ENCODE results near the gene CDH13. TPM values are rescaled to one million over a fixed set of nuclear protein-coding genes. Genes with fewer than 3 reads are reported as not detected.

CDH13 gene
- total RNA-seq, 4 donors from 2014 or later, result 3.4 to 14.8 (median 6.5) TPM

DNA sequence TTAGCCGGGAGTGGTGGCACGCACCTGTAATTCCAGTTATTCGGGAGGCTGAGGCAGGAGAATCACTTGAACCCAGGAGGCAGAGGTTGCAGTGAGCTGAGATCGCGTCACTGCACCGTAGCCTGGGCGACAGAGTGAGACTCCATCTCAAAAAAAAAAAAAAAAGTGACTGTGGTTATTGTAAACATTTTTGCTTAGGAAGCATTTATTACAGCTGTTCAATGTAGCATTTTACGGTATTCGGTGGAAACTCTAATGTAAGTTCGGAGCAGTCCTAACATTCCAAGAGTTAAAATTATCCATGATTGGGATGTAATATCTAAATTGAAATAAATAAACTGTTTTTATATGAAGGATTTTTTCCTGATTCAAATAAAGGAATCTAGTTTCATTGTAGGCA, 926.2 kb downstream of the CDH13 start:
- WGBS, 2 donors, result 78 to 88% methylated on average over 10 of the region's 10 CpGs
- Histone ChIP-seq H3K4me1 (no peaks in the 10 kb centered on the region), H3K4me3 (replicated peaks in 1 of 3) (no peak overlapping the region), H3K27me3 (no peaks in the 10 kb centered on the region), H3K9me3 (no peaks in the 10 kb centered on the region), H3K27ac (no peak overlapping the region), H3K36me3 (no peaks in the 10 kb centered on the region)
- DNase-seq, result no peak
- intact Hi-C loops (cut with DNase I), result no loop called here
- TF ChIP-seq, protein P1, sequence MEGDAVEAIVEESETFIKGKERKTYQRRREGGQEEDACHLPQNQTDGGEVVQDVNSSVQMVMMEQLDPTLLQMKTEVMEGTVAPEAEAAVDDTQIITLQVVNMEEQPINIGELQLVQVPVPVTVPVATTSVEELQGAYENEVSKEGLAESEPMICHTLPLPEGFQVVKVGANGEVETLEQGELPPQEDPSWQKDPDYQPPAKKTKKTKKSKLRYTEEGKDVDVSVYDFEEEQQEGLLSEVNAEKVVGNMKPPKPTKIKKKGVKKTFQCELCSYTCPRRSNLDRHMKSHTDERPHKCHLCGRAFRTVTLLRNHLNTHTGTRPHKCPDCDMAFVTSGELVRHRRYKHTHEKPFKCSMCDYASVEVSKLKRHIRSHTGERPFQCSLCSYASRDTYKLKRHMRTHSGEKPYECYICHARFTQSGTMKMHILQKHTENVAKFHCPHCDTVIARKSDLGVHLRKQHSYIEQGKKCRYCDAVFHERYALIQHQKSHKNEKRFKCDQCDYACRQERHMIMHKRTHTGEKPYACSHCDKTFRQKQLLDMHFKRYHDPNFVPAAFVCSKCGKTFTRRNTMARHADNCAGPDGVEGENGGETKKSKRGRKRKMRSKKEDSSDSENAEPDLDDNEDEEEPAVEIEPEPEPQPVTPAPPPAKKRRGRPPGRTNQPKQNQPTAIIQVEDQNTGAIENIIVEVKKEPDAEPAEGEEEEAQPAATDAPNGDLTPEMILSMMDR (IDR thresholded peaks at IDR 0.05), result no peak
- TF ChIP-seq POLR2A (IDR thresholded peaks at IDR 0.05), result no peak

DNA sequence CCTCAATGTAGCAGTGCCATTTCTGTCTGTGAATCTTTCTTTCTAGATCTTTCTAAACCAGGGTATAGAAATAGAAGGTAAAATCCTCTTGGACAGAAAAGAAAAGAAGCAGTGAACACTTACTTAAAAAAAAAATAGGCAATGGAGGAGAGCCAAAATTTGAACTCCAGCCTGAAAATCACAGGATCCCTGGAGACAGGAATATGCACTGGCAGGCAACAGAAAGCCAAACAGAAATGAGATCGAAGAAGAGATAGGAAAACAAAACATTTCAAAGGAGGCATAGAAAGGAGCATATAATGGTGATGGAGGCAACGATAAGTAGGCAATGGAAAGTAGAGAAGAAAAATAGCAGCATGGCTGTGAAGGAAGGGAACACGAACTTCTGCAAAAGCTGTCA, 927.3 kb downstream of the CDH13 start:
- Histone ChIP-seq H3K27ac (no peak overlapping the region), H3K27me3 (no peaks in the 10 kb centered on the region), H3K4me1 (no peaks in the 10 kb centered on the region), H3K36me3 (no peaks in the 10 kb centered on the region), H3K9me3 (no peaks in the 10 kb centered on the region), H3K4me3 (replicated peaks in 1 of 3) (no peak overlapping the region)
- TF ChIP-seq POLR2A (IDR thresholded peaks at IDR 0.05), result no peak
- TF ChIP-seq, protein P1 (IDR thresholded peaks at IDR 0.05), result no peak
- intact Hi-C loops (cut with DNase I), result no loop called here
- DNase-seq, result no peak
- 61 to 80% methylated on average over 3 of the region's 3 CpGs for WGBS, 2 donors

DNA sequence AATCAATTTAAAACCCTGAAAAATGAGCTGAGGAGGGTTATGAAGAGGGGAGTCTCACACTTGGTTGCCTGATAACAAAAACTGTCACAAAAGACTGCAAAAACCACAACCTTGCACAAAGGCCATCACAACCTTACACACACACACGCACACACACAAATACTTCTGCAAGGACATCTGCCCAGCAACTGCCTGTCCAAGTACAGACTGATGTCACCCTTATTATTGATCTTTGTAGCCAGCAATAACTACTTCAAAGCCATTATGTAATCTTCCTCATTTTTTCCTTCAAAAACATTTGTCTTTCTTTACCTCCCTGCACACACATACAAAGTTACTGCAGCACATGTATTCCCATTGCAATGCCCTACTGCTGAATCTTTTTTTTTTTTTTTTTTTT, 927.8 kb downstream of the CDH13 start:
- Histone ChIP-seq H3K9me3 (no peaks in the 10 kb centered on the region), H3K36me3 (no peaks in the 10 kb centered on the region), H3K27ac (no peak overlapping the region), H3K27me3 (no peaks in the 10 kb centered on the region), H3K4me3 (replicated peaks in 1 of 3) (no peak overlapping the region), H3K4me1 (no peaks in the 10 kb centered on the region)
- DNase-seq, result no peak
- no peak for TF ChIP-seq POLR2A (IDR thresholded peaks at IDR 0.05)
- TF ChIP-seq, protein P1 (IDR thresholded peaks at IDR 0.05), result no peak
- intact Hi-C loops (cut with DNase I), result no loop called here
- WGBS, 2 donors, result 94 to 97% methylated on average over 1 of the region's 1 CpG

DNA sequence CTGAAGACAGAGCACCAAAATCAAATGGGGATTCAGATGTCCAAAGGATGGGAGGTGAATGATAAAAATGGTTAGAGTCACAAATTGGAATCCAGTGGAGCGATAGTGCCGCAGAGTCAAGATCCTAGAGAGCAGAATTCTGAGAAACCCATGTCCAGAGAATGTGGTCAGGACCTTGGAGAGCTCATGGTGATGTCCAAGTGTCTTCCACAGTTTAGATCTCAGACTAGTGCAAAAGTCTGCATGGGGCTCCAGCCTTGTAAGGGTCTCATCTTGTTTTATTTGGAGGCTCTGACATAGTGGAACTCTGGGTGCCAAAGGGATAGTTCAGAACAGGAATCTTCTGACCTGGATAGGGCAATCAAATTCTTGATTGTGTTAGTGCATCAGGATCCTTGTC, 935.1 kb downstream of the CDH13 start:
- H3K9me3 ChIP-seq, result no peaks in the 10 kb centered on the region
- no peak for TF ChIP-seq POLR2A (IDR thresholded peaks at IDR 0.05)
- TF ChIP-seq, protein P1 (IDR thresholded peaks at IDR 0.05), result no peak
- no peaks in the 10 kb centered on the region for H3K4me1 ChIP-seq
- WGBS, 2 donors, result 77 to 80% methylated on average over 2 of the region's 2 CpGs
- DNase-seq, result peak in 1 of 2 donors; percentile 6
- no peaks in the 10 kb centered on the region for H3K27me3 ChIP-seq
- intact Hi-C loops (cut with DNase I), result no loop called here
- no peak overlapping the region for H3K27ac ChIP-seq
- no peaks in the 10 kb centered on the region for H3K36me3 ChIP-seq
- no peak overlapping the region for H3K4me3 ChIP-seq (replicated peaks in 1 of 3)

DNA sequence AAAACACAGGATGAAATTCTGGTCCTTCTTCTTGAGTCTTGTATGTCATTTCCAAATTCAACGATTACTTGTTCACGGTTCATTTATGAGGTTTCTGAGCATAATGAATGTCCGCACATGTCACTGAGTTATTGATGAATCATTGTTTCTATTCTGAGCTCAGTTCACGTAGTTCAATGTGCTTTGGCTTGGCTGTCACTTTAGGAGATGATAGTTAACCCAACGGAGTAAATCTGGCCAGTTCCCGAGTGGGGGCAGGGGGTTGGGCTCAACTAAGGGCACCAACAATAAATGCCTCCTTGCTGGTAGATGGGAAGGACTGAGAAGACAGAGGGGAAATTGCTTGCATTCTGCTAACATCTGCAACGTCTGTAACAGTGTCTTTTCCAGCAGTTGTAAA, 941.6 kb downstream of the CDH13 start:
- H3K4me1 ChIP-seq, result no peaks in the 10 kb centered on the region
- TF ChIP-seq, protein P1 (IDR thresholded peaks at IDR 0.05), result no peak
- no peak for TF ChIP-seq POLR2A (IDR thresholded peaks at IDR 0.05)
- no peak for DNase-seq
- 63 to 74% methylated on average over 7 of the region's 7 CpGs for WGBS, 2 donors
- no peak overlapping the region for H3K4me3 ChIP-seq (replicated peaks in 1 of 3)
- no peak overlapping the region for H3K27ac ChIP-seq
- no peaks in the 10 kb centered on the region for H3K27me3 ChIP-seq
- H3K9me3 ChIP-seq, result no peaks in the 10 kb centered on the region
- H3K36me3 ChIP-seq, result no peaks in the 10 kb centered on the region
- intact Hi-C loops (cut with DNase I), result no loop called here

Data from thyroid gland (tissue), 4 donors.